Sigmoid colon (tissue), 7 donors: ENCODE results near the gene DIAPH2. TPM values are rescaled to one million over a fixed set of nuclear protein-coding genes. Genes with fewer than 3 reads are reported as not detected.

Experiments
- DNase-seq: peaks from one replicate; pipeline ENCODE4 v3.0.0-alpha.2; 2019
- H3K27ac ChIP-seq, 4 donors: fragments of 200-600 bp; sonication (generic); one replicate each; pipeline ENCODE4 v1.5.1; 2016 to 2019; ENCODE audit warnings: mild to moderate bottlenecking in 1 of 4
- H3K27me3 ChIP-seq, 3 donors: fragments of 200-600 bp; sonication (generic); one replicate each; pipeline ENCODE4 v1.5.1; 2019; ENCODE audit warnings: mild to moderate bottlenecking in 1 of 3
- H3K36me3 ChIP-seq, 4 donors: fragments of 200-600 bp; sonication (generic); one replicate each; pipeline ENCODE4 v1.5.1; 2016 to 2019
- H3K4me1 ChIP-seq, 4 donors: fragments of 200-600 bp; sonication (generic); one replicate each; pipeline ENCODE4 v1.5.1; 2017 to 2019
- H3K4me3 ChIP-seq, 4 donors: fragments of 200-600 bp; sonication (generic); one replicate each; pipeline ENCODE4 v1.5.1; 2017 to 2019; ENCODE audit warnings: mild to moderate bottlenecking in 2 of 4, moderate library complexity in 1 of 4
- H3K9me3 ChIP-seq, 4 donors: fragments of 200-600 bp in 3 of 4; sonication (generic) in 3 of 4; one replicate each; pipeline versions ENCODE4 v1.5.1 to v1.6.1; 2013 to 2019
- EP300 ChIP-seq, 4 donors: sonication (generic); formaldehyde crosslinking; IDR thresholded peaks; one replicate each; pipeline ENCODE4 v1.6.1; 2017; ENCODE audit warnings: antibody characterized with exemption in 4 of 4
- POLR2A ChIP-seq, 2 donors: fragments of 450-650 bp; IDR thresholded peaks; one replicate each; pipeline ENCODE4 v1.6.1; 2016; ENCODE audit warnings: antibody characterized with exemption in 2 of 2, mild to moderate bottlenecking in 2 of 2, moderate library complexity in 2 of 2
- POLR2AphosphoS5 ChIP-seq, 4 donors: sonication (generic); formaldehyde crosslinking; IDR thresholded peaks; one replicate each; pipeline ENCODE4 v1.6.1; 2017; ENCODE audit warnings: antibody characterized with exemption in 4 of 4
- WGBS, 2 donors: extraction: QIAGEN DNeasy Blood & Tissue Kit; methylation state at CpG; one replicate each; pipeline ENCODE4 v1.1.7; 2013; 5-methylcytosine and 5-hydroxymethylcytosine counted together
- intact Hi-C: fragments of 100-400 bp; cut with DNase I; formaldehyde crosslinking; loops from one replicate; pipeline ENCODE4 v1.15.1; 2023
- polyA plus RNA-seq, 3 donors: library from polyadenylated mRNA; stranded (reverse); fragments of 200-250 nt; gene quantifications; one replicate each; pipeline ENCODE4 v1.2.3, GENCODE V29; 2013
- total RNA-seq, 4 donors: library from RNA; depleted of rRNA; stranded (reverse); fragments of >200 nt; gene quantifications; one replicate each; pipeline ENCODE4 v1.1.0, GENCODE V29; 2016
- TF ChIP-seq, protein P1 (sequence below), 4 experiments: fragments of 450-650 bp in 3 of 4; fragments of 200-600 bp in 1 of 4; IDR thresholded peaks; one replicate each; pipeline ENCODE4 v1.5.1; 2016 to 2019; ENCODE audit warnings: antibody characterized with exemption in 4 of 4, mild to moderate bottlenecking in 3 of 4, moderate library complexity in 2 of 4
- donor health status: healthy with polysubstance abuse.
- donor health status: Bipolar disorder and iron deficiency.
- donor health status: healthy.

DIAPH2 gene
- total and polyA plus RNA-seq, 7 donors: 6.6 to 31.3 (median 21.7) TPM

DNA sequence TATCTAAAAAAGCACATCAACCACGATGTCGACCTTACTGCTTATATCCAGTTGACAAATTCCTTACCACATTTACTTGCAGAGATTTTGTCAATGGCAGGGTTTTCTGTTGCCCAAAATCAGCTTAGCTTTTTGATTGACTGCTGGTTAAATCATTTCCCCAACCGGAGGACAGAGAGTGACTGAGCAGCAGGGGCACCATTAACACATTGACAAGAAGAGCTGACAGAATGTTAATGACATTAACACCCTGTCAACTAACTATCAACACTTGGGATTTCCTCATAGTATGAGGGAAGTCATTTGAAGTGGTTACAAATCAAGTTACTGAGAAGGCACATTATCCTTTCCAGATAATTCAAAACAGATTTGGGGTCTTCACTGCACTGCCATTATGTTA, 567.5 kb downstream of the DIAPH2 start:
- no peak overlapping the region for H3K4me3 ChIP-seq
- WGBS, 2 donors: 87 to 88% methylated on average over 3 of the region's 3 CpGs
- DNase-seq: no peak
- H3K36me3 ChIP-seq: no peaks in the 10 kb centered on the region
- TF ChIP-seq EP300 (IDR thresholded peaks at IDR 0.05) (no peak), POLR2AphosphoS5 (IDR thresholded peaks at IDR 0.05) (no peak), POLR2A (IDR thresholded peaks at IDR 0.05) (no peak)
- TF ChIP-seq, protein P1, sequence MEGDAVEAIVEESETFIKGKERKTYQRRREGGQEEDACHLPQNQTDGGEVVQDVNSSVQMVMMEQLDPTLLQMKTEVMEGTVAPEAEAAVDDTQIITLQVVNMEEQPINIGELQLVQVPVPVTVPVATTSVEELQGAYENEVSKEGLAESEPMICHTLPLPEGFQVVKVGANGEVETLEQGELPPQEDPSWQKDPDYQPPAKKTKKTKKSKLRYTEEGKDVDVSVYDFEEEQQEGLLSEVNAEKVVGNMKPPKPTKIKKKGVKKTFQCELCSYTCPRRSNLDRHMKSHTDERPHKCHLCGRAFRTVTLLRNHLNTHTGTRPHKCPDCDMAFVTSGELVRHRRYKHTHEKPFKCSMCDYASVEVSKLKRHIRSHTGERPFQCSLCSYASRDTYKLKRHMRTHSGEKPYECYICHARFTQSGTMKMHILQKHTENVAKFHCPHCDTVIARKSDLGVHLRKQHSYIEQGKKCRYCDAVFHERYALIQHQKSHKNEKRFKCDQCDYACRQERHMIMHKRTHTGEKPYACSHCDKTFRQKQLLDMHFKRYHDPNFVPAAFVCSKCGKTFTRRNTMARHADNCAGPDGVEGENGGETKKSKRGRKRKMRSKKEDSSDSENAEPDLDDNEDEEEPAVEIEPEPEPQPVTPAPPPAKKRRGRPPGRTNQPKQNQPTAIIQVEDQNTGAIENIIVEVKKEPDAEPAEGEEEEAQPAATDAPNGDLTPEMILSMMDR (IDR thresholded peaks at IDR 0.05): no peak
- H3K9me3 ChIP-seq: no peaks in the 10 kb centered on the region
- no peak overlapping the region for H3K27ac ChIP-seq
- H3K4me1 ChIP-seq: no peaks in the 10 kb centered on the region
- intact Hi-C loops: no loop called here
- H3K27me3 ChIP-seq: no peaks in the 10 kb centered on the region

DNA sequence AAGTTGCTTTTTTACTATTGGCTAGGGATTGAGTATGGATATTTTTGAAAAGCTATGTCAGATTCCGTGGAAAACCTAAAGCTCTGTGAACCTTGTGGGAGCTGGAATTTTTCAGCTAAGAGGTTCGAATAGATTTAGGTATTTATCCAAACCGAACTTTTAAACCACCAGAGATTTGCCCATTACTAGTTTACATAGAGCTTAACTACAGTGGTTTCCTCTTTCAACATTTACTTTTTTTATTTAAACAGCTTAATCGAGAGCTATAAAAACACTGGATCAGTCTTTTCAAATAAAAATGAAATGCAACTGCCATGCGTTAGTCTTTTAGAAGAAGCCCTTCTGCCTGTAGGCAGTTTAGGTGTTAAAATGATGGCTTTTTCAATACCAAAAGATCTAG, 576.0 kb downstream of the DIAPH2 start:
- Histone ChIP-seq H3K27me3 (no peaks in the 10 kb centered on the region), H3K4me3 (no peak overlapping the region), H3K4me1 (no peaks in the 10 kb centered on the region), H3K36me3 (no peaks in the 10 kb centered on the region), H3K27ac (no peak overlapping the region), H3K9me3 (no peaks in the 10 kb centered on the region)
- intact Hi-C loops: no loop called here
- 29 to 54% methylated on average over 5 of the region's 5 CpGs for WGBS, 2 donors
- no peak for DNase-seq
- TF ChIP-seq POLR2A (IDR thresholded peaks at IDR 0.05) (no peak), EP300 (IDR thresholded peaks at IDR 0.05) (no peak), POLR2AphosphoS5 (IDR thresholded peaks at IDR 0.05) (no peak)
- TF ChIP-seq, protein P1 (IDR thresholded peaks at IDR 0.05): no peak

DNA sequence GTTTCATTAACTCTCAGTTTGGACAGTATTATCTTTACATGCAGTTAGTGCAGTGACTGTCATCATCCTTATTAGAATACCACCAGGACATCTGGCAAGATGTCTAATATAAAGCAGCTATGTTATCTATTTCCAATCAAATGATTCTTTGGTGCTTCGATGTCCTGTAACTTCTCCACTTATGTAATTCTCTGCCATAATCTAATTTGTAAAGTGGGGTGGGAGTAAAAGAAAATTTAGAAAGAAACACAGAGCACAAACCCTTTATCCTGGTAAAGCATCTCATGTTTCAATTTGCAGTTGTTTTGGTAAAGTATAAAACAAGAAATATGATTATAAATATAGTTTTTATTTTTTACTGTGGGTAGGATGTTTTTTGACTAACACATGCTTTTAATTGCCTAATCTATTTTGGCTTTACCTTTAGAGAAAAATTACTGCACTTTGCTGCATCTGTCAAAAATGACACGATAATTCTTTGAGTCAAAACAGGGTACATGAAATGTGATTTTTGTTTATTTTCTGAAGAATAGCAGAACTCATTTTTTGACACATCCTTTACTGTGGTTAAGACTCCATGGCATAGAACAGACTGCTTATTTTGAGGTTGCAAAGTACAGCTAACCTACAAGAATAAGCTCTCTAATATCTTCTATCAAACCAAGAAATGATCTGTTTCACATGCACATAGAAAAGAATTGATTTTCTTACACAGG, 581.9 kb downstream of the DIAPH2 start:
- H3K9me3 ChIP-seq: no peaks in the 10 kb centered on the region
- H3K27ac ChIP-seq: no peak overlapping the region
- H3K4me3 ChIP-seq: no peak overlapping the region
- TF ChIP-seq POLR2AphosphoS5 (IDR thresholded peaks at IDR 0.05): no peak
- no peak for TF ChIP-seq EP300 (IDR thresholded peaks at IDR 0.05)
- no peak for TF ChIP-seq POLR2A (IDR thresholded peaks at IDR 0.05)
- TF ChIP-seq, protein P1 (IDR thresholded peaks at IDR 0.05): no peak
- no peaks in the 10 kb centered on the region for H3K27me3 ChIP-seq
- no peaks in the 10 kb centered on the region for H3K36me3 ChIP-seq
- peaks cover 0 to 6% (median 0%) of the 10 kb centered on the region in 4 donors for H3K4me1 ChIP-seq
- DNase-seq: no peak
- intact Hi-C loops: no loop called here
- WGBS, 2 donors: 79 to 93% methylated on average over 2 of the region's 2 CpGs

DNA sequence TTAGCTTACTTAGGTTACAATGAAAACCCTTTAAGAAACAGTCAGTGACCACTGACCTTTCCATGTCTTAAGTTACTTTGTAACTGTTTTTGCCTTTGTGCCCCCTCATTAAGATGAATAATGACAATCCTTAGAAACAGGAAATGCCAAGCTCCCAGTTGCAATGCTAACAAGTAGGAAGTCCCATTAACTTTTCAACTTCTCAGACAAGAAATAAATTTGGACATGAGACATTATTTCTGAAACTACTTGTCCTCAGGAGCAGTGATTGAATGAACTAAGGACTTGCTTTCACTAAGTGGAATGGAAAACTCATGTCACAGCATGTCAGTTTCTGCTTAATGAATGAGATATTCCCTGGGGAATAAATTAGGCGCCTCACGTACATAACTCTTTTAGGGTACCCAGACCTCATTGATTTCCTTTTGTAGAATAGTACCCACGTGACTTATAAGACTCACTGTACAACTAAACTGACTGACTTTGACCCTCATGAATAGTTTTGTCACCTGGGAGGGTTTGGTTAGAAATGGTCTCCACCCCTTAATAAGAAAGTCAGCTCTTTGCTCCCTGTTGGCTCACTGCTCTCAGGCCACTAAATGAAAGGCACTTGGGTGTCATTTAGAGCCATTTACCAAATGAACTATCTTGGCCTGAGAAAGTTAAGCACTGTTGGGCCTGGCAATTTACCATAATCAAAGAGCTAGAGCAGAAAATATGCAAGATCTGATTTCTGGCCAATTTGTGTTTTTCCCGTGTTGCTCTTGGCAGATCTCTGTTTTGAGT, 582.9 kb downstream of the DIAPH2 start:
- intact Hi-C loops: no loop called here
- Histone ChIP-seq H3K4me1 (peaks cover 0 to 6% (median 0%) of the 10 kb centered on the region in 4 donors), H3K4me3 (no peak overlapping the region), H3K27me3 (no peaks in the 10 kb centered on the region), H3K27ac (no peak overlapping the region), H3K9me3 (no peaks in the 10 kb centered on the region), H3K36me3 (no peaks in the 10 kb centered on the region)
- WGBS, 2 donors: 82 to 84% methylated on average over 4 of the region's 4 CpGs
- no peak for DNase-seq
- TF ChIP-seq POLR2A (IDR thresholded peaks at IDR 0.05): no peak
- no peak for TF ChIP-seq POLR2AphosphoS5 (IDR thresholded peaks at IDR 0.05)

DNA sequence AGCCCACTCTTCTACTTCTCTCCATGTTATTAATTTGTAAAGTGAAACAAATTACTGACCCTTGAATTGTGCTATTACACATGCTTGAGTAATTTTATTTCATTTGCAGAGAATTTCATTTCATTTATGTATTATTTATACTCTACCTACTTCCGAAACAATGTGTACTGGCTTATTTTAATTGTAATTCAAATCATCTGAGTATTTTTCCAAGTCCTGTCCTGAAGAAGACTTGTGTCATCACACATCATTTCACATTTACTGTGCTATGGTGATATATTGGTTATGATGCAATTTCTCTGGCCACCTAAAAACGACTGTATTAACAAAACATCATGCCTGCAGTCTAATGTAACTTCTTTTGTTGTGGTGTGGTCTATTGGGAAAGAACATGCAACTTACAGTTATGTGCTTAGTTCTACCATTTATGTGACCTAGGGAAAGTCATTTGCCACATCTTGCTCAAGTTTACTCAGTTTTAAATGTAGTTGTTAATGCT, 583.6 kb downstream of the DIAPH2 start:
- Histone ChIP-seq H3K9me3 (no peaks in the 10 kb centered on the region), H3K27me3 (no peaks in the 10 kb centered on the region), H3K4me3 (no peak overlapping the region), H3K4me1 (peaks cover 0 to 6% (median 0%) of the 10 kb centered on the region in 4 donors), H3K27ac (no peak overlapping the region), H3K36me3 (no peaks in the 10 kb centered on the region)
- 82 to 86% methylated on average over 2 of the region's 2 CpGs for WGBS, 2 donors
- intact Hi-C loops: no loop called here
- TF ChIP-seq, protein P1 (IDR thresholded peaks at IDR 0.05): no peak
- TF ChIP-seq POLR2A (IDR thresholded peaks at IDR 0.05) (no peak), EP300 (IDR thresholded peaks at IDR 0.05) (no peak), POLR2AphosphoS5 (IDR thresholded peaks at IDR 0.05) (no peak)
- DNase-seq: no peak
